Chondrocyte (in vitro differentiated cells): ENCODE results near the gene ABHD5. TPM values are rescaled to one million over a fixed set of nuclear protein-coding genes. Genes with fewer than 3 reads are reported as not detected.

Experiments
- DNase-seq: peaks from one replicate; pipeline ENCODE4 v3.0.0; 2021; ENCODE audit warnings: mixed read lengths, low spot score
- H3K27ac Mint-ChIP-seq: one replicate; pipeline ENCODE4 v1.8.0; 2021; ENCODE audit warnings: mild to moderate bottlenecking, moderate library complexity, mixed read lengths; ENCODE audit not compliant: unreplicated experiment
- H3K27me3 Mint-ChIP-seq: 2 replicates; pipeline ENCODE4 v1.8.0; 2021; ENCODE audit warnings: low read depth, mixed read lengths
- H3K36me3 Mint-ChIP-seq: 2 replicates; pipeline ENCODE4 v1.8.0; 2021; ENCODE audit warnings: low read depth, mixed read lengths
- H3K4me1 Mint-ChIP-seq: 2 replicates; pipeline ENCODE4 v1.8.0; 2021; ENCODE audit warnings: low read depth, mild to moderate bottlenecking, mixed read lengths
- H3K4me3 Mint-ChIP-seq: one replicate; pipeline ENCODE4 v1.8.0; 2021; ENCODE audit warnings: mild to moderate bottlenecking, moderate library complexity, mixed read lengths; ENCODE audit not compliant: unreplicated experiment
- H3K9me3 Mint-ChIP-seq: 2 replicates; pipeline ENCODE4 v1.8.0; 2021; ENCODE audit warnings: low read depth, mixed read lengths
- CTCF ChIP-seq: fragments of 200-600 bp; sonication (generic); IDR thresholded peaks from 2 replicates; pipeline ENCODE4 v1.5.0; 2021; ENCODE audit warnings: antibody characterized with exemption, mild to moderate bottlenecking, moderate library complexity
- total RNA-seq: library from RNA; stranded (reverse); gene quantifications from 3 replicates; pipeline ENCODE4 v1.2.1, GENCODE V29; 2021

The ABHD5 gene
- total RNA-seq, 1 donor from 2014 or later: 12.7 TPM

GRCh38 chr3:43738305-43738704, 47.6 kb downstream of the ABHD5 start:
- TF ChIP-seq CTCF: no peak
- DNase-seq: no peak
- no peaks in the 10 kb centered on the region for H3K9me3 Mint-ChIP-seq

GRCh38 chr3:43742920-43743319, 52.2 kb downstream of the ABHD5 start:
- Mint-ChIP-seq H3K27me3 (no peaks in the 10 kb centered on the region), H3K4me1 (peaks cover 12% of the 10 kb centered on the region), H3K36me3 (no peaks in the 10 kb centered on the region), H3K27ac (no peak overlapping the region), H3K9me3 (peaks cover 13% of the 10 kb centered on the region), H3K4me3 (no peak overlapping the region)
- DNase-seq: no peak
- TF ChIP-seq CTCF: peak; percentile 72

More at GRCh38 chr3:43738305-43738704, 47.6 kb downstream of the ABHD5 start:
- Mint-ChIP-seq H3K27me3 (no peaks in the 10 kb centered on the region), H3K4me3 (no peak overlapping the region), H3K4me1 (peaks cover 33% of the 10 kb centered on the region), H3K27ac (no peak overlapping the region), H3K36me3 (no peaks in the 10 kb centered on the region)

- peaks cover 17% of the 10 kb centered on the region for H3K9me3 Mint-ChIP-seq
- H3K27ac Mint-ChIP-seq: no peak overlapping the region
- H3K27me3 Mint-ChIP-seq: no peaks in the 10 kb centered on the region
- no peak for DNase-seq
- H3K36me3 Mint-ChIP-seq: no peaks in the 10 kb centered on the region
- no peak overlapping the region for H3K4me3 Mint-ChIP-seq
- peaks cover 17% of the 10 kb centered on the region for H3K4me1 Mint-ChIP-seq
- no peak for TF ChIP-seq CTCF
Observed at GRCh38 chr3:43747641-43748040, 56.9 kb downstream of the ABHD5 start.

- peak overlapping the region; percentile 1 for H3K27ac Mint-ChIP-seq
- peaks cover 11% of the 10 kb centered on the region for H3K4me1 Mint-ChIP-seq
- H3K36me3 Mint-ChIP-seq: no peaks in the 10 kb centered on the region
- TF ChIP-seq CTCF: peak; percentile 29
- no peak overlapping the region for H3K4me3 Mint-ChIP-seq
- H3K9me3 Mint-ChIP-seq: peaks cover 17% of the 10 kb centered on the region
- no peak for DNase-seq
- no peaks in the 10 kb centered on the region for H3K27me3 Mint-ChIP-seq
Observed at GRCh38 chr3:43748179-43748578, 57.4 kb downstream of the ABHD5 start.

GRCh38 chr3:43748645-43749044, 57.9 kb downstream of the ABHD5 start:
- peak overlapping the region; percentile 1 for H3K27ac Mint-ChIP-seq
- H3K4me3 Mint-ChIP-seq: no peak overlapping the region
- H3K4me1 Mint-ChIP-seq: peaks cover 15% of the 10 kb centered on the region

More at GRCh38 chr3:43748645-43749044, 57.9 kb downstream of the ABHD5 start:
- no peaks in the 10 kb centered on the region for H3K27me3 Mint-ChIP-seq
- H3K36me3 Mint-ChIP-seq: no peaks in the 10 kb centered on the region
- peaks cover 17% of the 10 kb centered on the region for H3K9me3 Mint-ChIP-seq
- no peak for DNase-seq
- TF ChIP-seq CTCF: no peak
